Liver (tissue), 9 donors: ENCODE results near the gene ERP27. TPM values are rescaled to one million over a fixed set of nuclear protein-coding genes. Genes with fewer than 3 reads are reported as not detected.

ENCODE experiments used
- DNase-seq: peaks from one replicate; pipeline ENCODE4 v3.0.0-alpha.2; 2017; ENCODE audit warnings: low spot score
- H3K27ac ChIP-seq, 2 donors: one replicate each; pipeline ENCODE4 v1.7.0; 2013; ENCODE audit warnings: inconsistent platforms in 2 of 2, low read length in 2 of 2, control low read depth in 1 of 2, low read depth in 1 of 2, mild to moderate bottlenecking in 1 of 2
- H3K27me3 ChIP-seq, 4 donors: one replicate each; pipeline versions ENCODE4 v1.6.1 to v1.7.0; 2013; ENCODE audit warnings: low read length in 3 of 4, inconsistent platforms in 1 of 4, mild to moderate bottlenecking in 1 of 4, moderate library complexity in 1 of 4; ENCODE audit not compliant: control insufficient read depth in 4 of 4, insufficient read depth in 4 of 4
- H3K36me3 ChIP-seq, 4 donors: one replicate each; pipeline versions ENCODE4 v1.6.1 to v1.7.0; 2013; ENCODE audit warnings: low read length in 3 of 4, mild to moderate bottlenecking in 3 of 4, low read depth in 1 of 4, moderate library complexity in 1 of 4; ENCODE audit not compliant: control insufficient read depth in 4 of 4, insufficient read depth in 3 of 4
- H3K4me1 ChIP-seq, 4 donors: one replicate each; pipeline versions ENCODE4 v1.6.1 to v1.7.0; 2013; ENCODE audit warnings: low read length in 3 of 4, mild to moderate bottlenecking in 3 of 4, moderate library complexity in 1 of 4; ENCODE audit not compliant: control insufficient read depth in 4 of 4, insufficient read depth in 4 of 4
- H3K4me3 ChIP-seq, 3 donors: one replicate each; pipeline versions ENCODE4 v1.6.1 to v1.7.0; 2013; ENCODE audit warnings: low read length in 3 of 3, control low read depth in 1 of 3, low read depth in 1 of 3, mild to moderate bottlenecking in 1 of 3
- H3K9ac ChIP-seq, 2 donors: one replicate each; pipeline ENCODE4 v1.7.0; 2013; ENCODE audit warnings: low read length in 2 of 2, mild to moderate bottlenecking in 2 of 2, moderate library complexity in 2 of 2, control low read depth in 1 of 2, low read depth in 1 of 2
- H3K9me3 ChIP-seq, 4 donors: one replicate each; pipeline versions ENCODE4 v1.6.1 to v1.7.0; 2013; ENCODE audit warnings: low read length in 3 of 4; ENCODE audit not compliant: control insufficient read depth in 4 of 4
- EGR1 ChIP-seq, 2 donors: IDR thresholded peaks; 2 replicates each; pipeline ENCODE4 v1.6.1; 2016 to 2018; ENCODE audit warnings: antibody characterized with exemption in 2 of 2, low read depth in 2 of 2
- FOXA1 ChIP-seq: IDR thresholded peaks from 2 replicates; pipeline ENCODE4 v1.6.1; 2016; ENCODE audit warnings: antibody characterized with exemption
- FOXA2 ChIP-seq: IDR thresholded peaks from 2 replicates; pipeline ENCODE4 v1.6.1; 2016; ENCODE audit warnings: antibody characterized with exemption
- GABPA ChIP-seq, 2 donors: IDR thresholded peaks in 1 of 2; conservative IDR thresholded peaks in 1 of 2; 2 replicates each; pipeline ENCODE4 v1.6.1; 2016; ENCODE audit warnings: antibody characterized with exemption in 2 of 2, mild to moderate bottlenecking in 1 of 2, moderate library complexity in 1 of 2
- HNF4A ChIP-seq, 2 donors: conservative IDR thresholded peaks; 2 replicates each; pipeline ENCODE4 v1.6.1; 2016; ENCODE audit warnings: antibody characterized with exemption in 2 of 2, mild to moderate bottlenecking in 2 of 2
- HNF4G ChIP-seq: IDR thresholded peaks from 2 replicates; pipeline ENCODE4 v1.6.1; 2016; ENCODE audit warnings: antibody characterized with exemption
- JUND ChIP-seq, 2 donors: IDR thresholded peaks; 2 replicates each; pipeline ENCODE4 v1.6.1; 2016; ENCODE audit warnings: antibody characterized with exemption in 2 of 2
- MAX ChIP-seq: IDR thresholded peaks from 2 replicates; pipeline ENCODE4 v1.6.1; 2016; ENCODE audit warnings: antibody characterized with exemption
- NR2F2 ChIP-seq: IDR thresholded peaks from 2 replicates; pipeline ENCODE4 v1.6.1; 2016; ENCODE audit warnings: antibody characterized with exemption
- RAD21 ChIP-seq, 2 donors: IDR thresholded peaks; 2 replicates each; pipeline ENCODE4 v1.6.1; 2016; ENCODE audit warnings: antibody characterized with exemption in 2 of 2, mild to moderate bottlenecking in 2 of 2
- REST ChIP-seq: IDR thresholded peaks from 2 replicates; pipeline ENCODE4 v1.6.1; 2016; ENCODE audit warnings: antibody characterized with exemption, mild to moderate bottlenecking
- RXRA ChIP-seq, 2 donors: IDR thresholded peaks; 2 replicates each; pipeline ENCODE4 v1.6.1; 2017 to 2018; ENCODE audit warnings: antibody characterized with exemption in 2 of 2, mild to moderate bottlenecking in 1 of 2
- SP1 ChIP-seq: IDR thresholded peaks from 2 replicates; pipeline ENCODE4 v1.6.1; 2018; ENCODE audit warnings: antibody characterized with exemption, mild to moderate bottlenecking
- TAF1 ChIP-seq: conservative IDR thresholded peaks from 2 replicates; pipeline ENCODE4 v1.6.1; 2016; ENCODE audit warnings: antibody characterized with exemption, mild to moderate bottlenecking
- YY1 ChIP-seq: IDR thresholded peaks from 2 replicates; pipeline ENCODE4 v1.6.1; 2016; ENCODE audit warnings: antibody characterized with exemption, mild to moderate bottlenecking
- WGBS: extraction: QIAGEN DNeasy Blood & Tissue Kit; methylation state at CpG from one replicate; pipeline ENCODE4 v1.1.7; 2013; 5-methylcytosine and 5-hydroxymethylcytosine counted together
- polyA plus RNA-seq, 2 donors: library from polyadenylated mRNA; stranded (reverse) in 1 of 2; unstranded in 1 of 2; fragments of 200-250 nt in 1 of 2; fragments of >200 nt in 1 of 2; fragmentation: Nextera tagmentation in 1 of 2; extraction: Ambion mirVana in 1 of 2; gene quantifications; one replicate each; pipeline versions ENCODE4 v1.2.1 to v1.2.3, GENCODE V29; 2013 to 2015
- total RNA-seq, 2 donors: library from RNA; depleted of rRNA; stranded (reverse); fragments of >200 nt; gene quantifications; one replicate each; pipeline ENCODE4 v1.2.3, GENCODE V29; 2014
- TF ChIP-seq, protein P1 (sequence below): IDR thresholded peaks from 2 replicates; pipeline ENCODE4 v1.6.1; 2016; ENCODE audit warnings: antibody characterized with exemption
- TF ChIP-seq, protein P2 (sequence below): fragments of 150-350 bp; IDR thresholded peaks from 2 replicates; pipeline ENCODE4 v1.5.1; 2017; ENCODE audit warnings: improper control_type of control experiment, low read depth, low read length; ENCODE audit not compliant: missing input control
- TF ChIP-seq, protein P3 (sequence below): IDR thresholded peaks from 2 replicates; pipeline ENCODE4 v1.6.1; 2016; ENCODE audit warnings: antibody characterized with exemption
- donor health status: healthy.
- donor health status: healthy.
- donor health status: healthy.
- donor health status: healthy.
- donor health status: healthy.

Gene ERP27
- total and polyA plus RNA-seq, 4 donors = 0.14 to 5.8 (median 0.51) TPM

- TF ChIP-seq REST = no peak
- no peak for TF ChIP-seq FOXA2
Observed at GRCh38 chr12:14907953-14908352, 30.4 kb downstream of the ERP27 start (continued).

DNA sequence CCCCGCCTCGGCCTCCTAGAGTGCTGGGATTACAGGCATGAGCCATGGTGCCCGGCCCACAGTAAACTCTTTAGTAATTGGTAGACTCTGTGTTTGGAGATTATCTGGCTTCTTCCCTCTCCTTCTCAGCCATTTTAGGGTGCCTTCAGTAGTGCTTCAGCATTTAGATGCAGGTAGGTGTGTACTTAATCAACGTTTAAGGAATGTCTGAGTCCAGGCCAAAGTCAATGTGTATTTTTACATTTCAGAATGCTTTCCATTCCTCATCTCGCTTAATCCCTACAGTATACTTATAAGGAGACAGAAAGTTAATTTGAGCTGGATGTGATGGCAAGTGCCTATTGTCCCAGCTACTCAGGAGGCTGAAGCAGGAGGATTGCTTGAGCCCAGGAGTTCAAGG is 32.2 kb downstream of the ERP27 start:
- Histone ChIP-seq H3K9me3 (peaks cover 0 to 1% (median 0%) of the 10 kb centered on the region in 4 donors), H3K27me3 (no peaks in the 10 kb centered on the region), H3K4me3 (no peak overlapping the region), H3K27ac (no peak overlapping the region), H3K36me3 (no peaks in the 10 kb centered on the region), H3K9ac (no peak overlapping the region), H3K4me1 (no peaks in the 10 kb centered on the region)
- no peak for DNase-seq
- TF ChIP-seq REST = no peak
- no peak for TF ChIP-seq NR2F2
- no peak for TF ChIP-seq FOXA1
- TF ChIP-seq, protein P1, sequence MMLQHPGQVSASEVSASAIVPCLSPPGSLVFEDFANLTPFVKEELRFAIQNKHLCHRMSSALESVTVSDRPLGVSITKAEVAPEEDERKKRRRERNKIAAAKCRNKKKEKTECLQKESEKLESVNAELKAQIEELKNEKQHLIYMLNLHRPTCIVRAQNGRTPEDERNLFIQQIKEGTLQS = no peak
- no peak for TF ChIP-seq GABPA (IDR thresholded peaks at IDR 0.05 in 1 of 2, conservative IDR thresholded peaks at IDR 0.05 in 1 of 2)
- no peak for TF ChIP-seq FOXA2
- TF ChIP-seq RXRA (IDR thresholded peaks at IDR 0.05) = no peak
- TF ChIP-seq TAF1 = no peak
- TF ChIP-seq SP1 = no peak
- no peak for TF ChIP-seq RAD21 (IDR thresholded peaks at IDR 0.05)
- TF ChIP-seq, protein P2, sequence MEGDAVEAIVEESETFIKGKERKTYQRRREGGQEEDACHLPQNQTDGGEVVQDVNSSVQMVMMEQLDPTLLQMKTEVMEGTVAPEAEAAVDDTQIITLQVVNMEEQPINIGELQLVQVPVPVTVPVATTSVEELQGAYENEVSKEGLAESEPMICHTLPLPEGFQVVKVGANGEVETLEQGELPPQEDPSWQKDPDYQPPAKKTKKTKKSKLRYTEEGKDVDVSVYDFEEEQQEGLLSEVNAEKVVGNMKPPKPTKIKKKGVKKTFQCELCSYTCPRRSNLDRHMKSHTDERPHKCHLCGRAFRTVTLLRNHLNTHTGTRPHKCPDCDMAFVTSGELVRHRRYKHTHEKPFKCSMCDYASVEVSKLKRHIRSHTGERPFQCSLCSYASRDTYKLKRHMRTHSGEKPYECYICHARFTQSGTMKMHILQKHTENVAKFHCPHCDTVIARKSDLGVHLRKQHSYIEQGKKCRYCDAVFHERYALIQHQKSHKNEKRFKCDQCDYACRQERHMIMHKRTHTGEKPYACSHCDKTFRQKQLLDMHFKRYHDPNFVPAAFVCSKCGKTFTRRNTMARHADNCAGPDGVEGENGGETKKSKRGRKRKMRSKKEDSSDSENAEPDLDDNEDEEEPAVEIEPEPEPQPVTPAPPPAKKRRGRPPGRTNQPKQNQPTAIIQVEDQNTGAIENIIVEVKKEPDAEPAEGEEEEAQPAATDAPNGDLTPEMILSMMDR = no peak
- TF ChIP-seq MAX = no peak
- TF ChIP-seq, protein P3, sequence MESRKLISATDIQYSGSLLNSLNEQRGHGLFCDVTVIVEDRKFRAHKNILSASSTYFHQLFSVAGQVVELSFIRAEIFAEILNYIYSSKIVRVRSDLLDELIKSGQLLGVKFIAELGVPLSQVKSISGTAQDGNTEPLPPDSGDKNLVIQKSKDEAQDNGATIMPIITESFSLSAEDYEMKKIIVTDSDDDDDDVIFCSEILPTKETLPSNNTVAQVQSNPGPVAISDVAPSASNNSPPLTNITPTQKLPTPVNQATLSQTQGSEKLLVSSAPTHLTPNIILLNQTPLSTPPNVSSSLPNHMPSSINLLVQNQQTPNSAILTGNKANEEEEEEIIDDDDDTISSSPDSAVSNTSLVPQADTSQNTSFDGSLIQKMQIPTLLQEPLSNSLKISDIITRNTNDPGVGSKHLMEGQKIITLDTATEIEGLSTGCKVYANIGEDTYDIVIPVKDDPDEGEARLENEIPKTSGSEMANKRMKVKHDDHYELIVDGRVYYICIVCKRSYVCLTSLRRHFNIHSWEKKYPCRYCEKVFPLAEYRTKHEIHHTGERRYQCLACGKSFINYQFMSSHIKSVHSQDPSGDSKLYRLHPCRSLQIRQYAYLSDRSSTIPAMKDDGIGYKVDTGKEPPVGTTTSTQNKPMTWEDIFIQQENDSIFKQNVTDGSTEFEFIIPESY = no peak
- TF ChIP-seq JUND (IDR thresholded peaks at IDR 0.05) = no peak
- no peak for TF ChIP-seq HNF4A (conservative IDR thresholded peaks at IDR 0.05)
- no peak for TF ChIP-seq YY1
- no peak for TF ChIP-seq EGR1 (IDR thresholded peaks at IDR 0.05; ENCODE audit: low read depth in 2 of 2)
- TF ChIP-seq HNF4G = no peak
- WGBS = 87% methylated on average over 5 of the region's 5 CpGs
